ENCODE measurements around the gene RETREG3. TPM values are rescaled to one million over a fixed set of nuclear protein-coding genes. Genes with fewer than 3 reads are reported as not detected.

The RETREG3 gene
- total and polyA plus RNA-seq, 9 of the 15 experiments (the other 6 are each of a cell fraction or from before 2014, with no cell fraction given), result 4.1 to 39.0 (median 16.9) TPM

DNA sequence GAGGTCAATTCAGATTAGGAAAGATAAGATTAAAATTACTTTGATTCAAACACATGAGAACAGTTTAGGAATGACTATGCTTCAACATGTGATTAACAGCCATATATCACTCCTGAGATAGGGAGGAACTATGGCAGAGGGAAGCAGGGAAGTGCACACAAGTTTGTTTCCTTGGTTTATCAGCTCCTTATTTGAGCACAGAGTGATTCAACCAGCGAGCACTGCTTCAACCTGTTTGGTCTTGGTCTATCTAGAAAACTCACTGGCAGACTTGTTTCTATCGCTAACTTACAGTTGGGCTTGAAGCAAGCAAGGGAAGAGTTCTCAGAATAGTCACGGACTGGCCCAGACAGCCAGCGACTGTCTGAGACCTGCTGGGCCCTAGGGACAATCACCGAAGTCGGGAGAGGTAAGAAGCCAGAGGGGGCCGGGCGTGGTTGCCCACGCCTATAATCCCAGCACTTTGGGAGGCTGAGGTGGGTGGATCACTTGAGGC, 23.8 kb upstream of the RETREG3 start (continued):
- TF ChIP-seq, protein P1, sequence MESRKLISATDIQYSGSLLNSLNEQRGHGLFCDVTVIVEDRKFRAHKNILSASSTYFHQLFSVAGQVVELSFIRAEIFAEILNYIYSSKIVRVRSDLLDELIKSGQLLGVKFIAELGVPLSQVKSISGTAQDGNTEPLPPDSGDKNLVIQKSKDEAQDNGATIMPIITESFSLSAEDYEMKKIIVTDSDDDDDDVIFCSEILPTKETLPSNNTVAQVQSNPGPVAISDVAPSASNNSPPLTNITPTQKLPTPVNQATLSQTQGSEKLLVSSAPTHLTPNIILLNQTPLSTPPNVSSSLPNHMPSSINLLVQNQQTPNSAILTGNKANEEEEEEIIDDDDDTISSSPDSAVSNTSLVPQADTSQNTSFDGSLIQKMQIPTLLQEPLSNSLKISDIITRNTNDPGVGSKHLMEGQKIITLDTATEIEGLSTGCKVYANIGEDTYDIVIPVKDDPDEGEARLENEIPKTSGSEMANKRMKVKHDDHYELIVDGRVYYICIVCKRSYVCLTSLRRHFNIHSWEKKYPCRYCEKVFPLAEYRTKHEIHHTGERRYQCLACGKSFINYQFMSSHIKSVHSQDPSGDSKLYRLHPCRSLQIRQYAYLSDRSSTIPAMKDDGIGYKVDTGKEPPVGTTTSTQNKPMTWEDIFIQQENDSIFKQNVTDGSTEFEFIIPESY (CRISPR knock-in tag; IDR thresholded peaks at IDR 0.05), result no peak
- TF ChIP-seq HSF4 (CRISPR knock-in tag; IDR thresholded peaks at IDR 0.05; ENCODE audit: borderline replicate concordance), result no peak
- TF ChIP-seq, protein P2, sequence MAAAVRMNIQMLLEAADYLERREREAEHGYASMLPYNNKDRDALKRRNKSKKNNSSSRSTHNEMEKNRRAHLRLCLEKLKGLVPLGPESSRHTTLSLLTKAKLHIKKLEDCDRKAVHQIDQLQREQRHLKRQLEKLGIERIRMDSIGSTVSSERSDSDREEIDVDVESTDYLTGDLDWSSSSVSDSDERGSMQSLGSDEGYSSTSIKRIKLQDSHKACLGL (CRISPR knock-in tag; IDR thresholded peaks at IDR 0.05; ENCODE audit: borderline replicate concordance, poor library complexity, severe bottlenecking), result no peak
- TF ChIP-seq ZNF274 (IDR thresholded peaks at IDR 0.05; ENCODE audit: borderline replicate concordance, low read depth, low read length), result no peak
- peak; percentile 41 to 62; a peak in 2 of 4 replicates for TF ChIP-seq FOXK2 (conservative IDR thresholded peaks at IDR 0.05 in 1 of 2, IDR thresholded peaks at IDR 0.05 in 1 of 2; ENCODE audit: low read depth in 2 of 2)
- TF ChIP-seq, protein P3, sequence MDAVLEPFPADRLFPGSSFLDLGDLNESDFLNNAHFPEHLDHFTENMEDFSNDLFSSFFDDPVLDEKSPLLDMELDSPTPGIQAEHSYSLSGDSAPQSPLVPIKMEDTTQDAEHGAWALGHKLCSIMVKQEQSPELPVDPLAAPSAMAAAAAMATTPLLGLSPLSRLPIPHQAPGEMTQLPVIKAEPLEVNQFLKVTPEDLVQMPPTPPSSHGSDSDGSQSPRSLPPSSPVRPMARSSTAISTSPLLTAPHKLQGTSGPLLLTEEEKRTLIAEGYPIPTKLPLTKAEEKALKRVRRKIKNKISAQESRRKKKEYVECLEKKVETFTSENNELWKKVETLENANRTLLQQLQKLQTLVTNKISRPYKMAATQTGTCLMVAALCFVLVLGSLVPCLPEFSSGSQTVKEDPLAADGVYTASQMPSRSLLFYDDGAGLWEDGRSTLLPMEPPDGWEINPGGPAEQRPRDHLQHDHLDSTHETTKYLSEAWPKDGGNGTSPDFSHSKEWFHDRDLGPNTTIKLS (IDR thresholded peaks at IDR 0.05; ENCODE audit: borderline replicate concordance, low read depth), result 0 out of 2 replicates have a peak, but pooled peaks have one; percentile 14
- TF ChIP-seq ZEB2 (IDR thresholded peaks at IDR 0.05), result peak; percentile 47; the same call in 1 of the 2 replicates
- no peak for TF ChIP-seq ZNF23 (CRISPR knock-in tag; IDR thresholded peaks at IDR 0.05)
- TF ChIP-seq PCBP2 (IDR thresholded peaks at IDR 0.05; ENCODE audit: low read depth, low read length, poor library complexity, severe bottlenecking), result no peak
- no peak for TF ChIP-seq KDM4B (IDR thresholded peaks at IDR 0.05; ENCODE audit: borderline replicate concordance in 2 of 2, low read depth in 1 of 2)
- TF ChIP-seq HDAC2 (IDR thresholded peaks at IDR 0.05), result peak; percentile 96
- no peak for TF ChIP-seq COPS2 (conservative IDR thresholded peaks at IDR 0.05)
- TF ChIP-seq, protein P4, sequence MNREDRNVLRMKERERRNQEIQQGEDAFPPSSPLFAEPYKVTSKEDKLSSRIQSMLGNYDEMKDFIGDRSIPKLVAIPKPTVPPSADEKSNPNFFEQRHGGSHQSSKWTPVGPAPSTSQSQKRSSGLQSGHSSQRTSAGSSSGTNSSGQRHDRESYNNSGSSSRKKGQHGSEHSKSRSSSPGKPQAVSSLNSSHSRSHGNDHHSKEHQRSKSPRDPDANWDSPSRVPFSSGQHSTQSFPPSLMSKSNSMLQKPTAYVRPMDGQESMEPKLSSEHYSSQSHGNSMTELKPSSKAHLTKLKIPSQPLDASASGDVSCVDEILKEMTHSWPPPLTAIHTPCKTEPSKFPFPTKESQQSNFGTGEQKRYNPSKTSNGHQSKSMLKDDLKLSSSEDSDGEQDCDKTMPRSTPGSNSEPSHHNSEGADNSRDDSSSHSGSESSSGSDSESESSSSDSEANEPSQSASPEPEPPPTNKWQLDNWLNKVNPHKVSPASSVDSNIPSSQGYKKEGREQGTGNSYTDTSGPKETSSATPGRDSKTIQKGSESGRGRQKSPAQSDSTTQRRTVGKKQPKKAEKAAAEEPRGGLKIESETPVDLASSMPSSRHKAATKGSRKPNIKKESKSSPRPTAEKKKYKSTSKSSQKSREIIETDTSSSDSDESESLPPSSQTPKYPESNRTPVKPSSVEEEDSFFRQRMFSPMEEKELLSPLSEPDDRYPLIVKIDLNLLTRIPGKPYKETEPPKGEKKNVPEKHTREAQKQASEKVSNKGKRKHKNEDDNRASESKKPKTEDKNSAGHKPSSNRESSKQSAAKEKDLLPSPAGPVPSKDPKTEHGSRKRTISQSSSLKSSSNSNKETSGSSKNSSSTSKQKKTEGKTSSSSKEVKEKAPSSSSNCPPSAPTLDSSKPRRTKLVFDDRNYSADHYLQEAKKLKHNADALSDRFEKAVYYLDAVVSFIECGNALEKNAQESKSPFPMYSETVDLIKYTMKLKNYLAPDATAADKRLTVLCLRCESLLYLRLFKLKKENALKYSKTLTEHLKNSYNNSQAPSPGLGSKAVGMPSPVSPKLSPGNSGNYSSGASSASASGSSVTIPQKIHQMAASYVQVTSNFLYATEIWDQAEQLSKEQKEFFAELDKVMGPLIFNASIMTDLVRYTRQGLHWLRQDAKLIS (CRISPR knock-in tag; IDR thresholded peaks at IDR 0.05), result no peak
- no peak for TF ChIP-seq ZNF583 (CRISPR knock-in tag; IDR thresholded peaks at IDR 0.05)
- TF ChIP-seq ZSCAN29 (IDR thresholded peaks at IDR 0.05), result no peak
- no peak for TF ChIP-seq IRF2 (CRISPR knock-in tag; IDR thresholded peaks at IDR 0.05)
- TF ChIP-seq CREM (IDR thresholded peaks at IDR 0.05; ENCODE audit: low read depth), result peak; percentile 36
- no peak for TF ChIP-seq RBM25 (IDR thresholded peaks at IDR 0.05; ENCODE audit: low read depth, low read length, severe bottlenecking)
- no peak for TF ChIP-seq CREBBP (IDR thresholded peaks at IDR 0.05; ENCODE audit: low read depth, low read length)
- TF ChIP-seq JUND (IDR thresholded peaks at IDR 0.05; ENCODE audit: borderline replicate concordance, low read depth, low read length), result peak; percentile 76
- peak; percentile 72; the same call in 1 of the 3 replicates for TF ChIP-seq JUND (tag; IDR thresholded peaks at IDR 0.05; ENCODE audit: borderline replicate concordance, low read depth, low read length)
